ENCODE measurements around the gene ENTHD1. TPM values are rescaled to one million over a fixed set of nuclear protein-coding genes. Genes with fewer than 3 reads are reported as not detected.

The ENTHD1 gene
- total RNA-seq, 1 experiment from 2014 or later: not detected

DNA sequence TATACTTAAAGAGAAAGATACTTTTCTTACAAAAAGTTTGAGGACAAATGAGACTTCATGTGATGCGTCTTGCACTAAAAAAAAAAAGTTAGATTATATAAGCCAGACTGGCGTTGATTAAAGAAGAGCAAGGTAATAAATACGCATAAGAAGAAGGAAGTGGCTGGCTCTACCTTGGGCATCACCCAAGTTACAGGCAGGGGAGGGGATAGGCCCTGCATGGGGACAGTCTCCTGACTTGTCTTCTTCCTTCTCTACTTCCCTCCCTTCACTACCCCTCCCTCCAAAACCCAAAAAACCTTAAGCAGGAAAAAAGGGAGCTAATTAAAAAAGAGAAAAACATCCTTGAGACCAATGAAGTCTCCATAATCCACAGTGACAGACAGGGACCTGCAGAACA, 44.3 kb upstream of the ENTHD1 start:
- no peaks in the 10 kb centered on the region for H3K27me3 ChIP-seq (ENCODE audit: insufficient read depth, low read length)

More for the DNA sequence above, 44.3 kb upstream of the ENTHD1 start:
- H3K4me3 Mint-ChIP-seq: no peak overlapping the region
- H2BK120ac ChIP-seq (ENCODE audit: low read depth, low read length, poor library complexity, severe bottlenecking): no peak overlapping the region
- no peak overlapping the region for H3K23ac ChIP-seq (ENCODE audit: insufficient read length, low read depth, low read length)
- H3K56ac ChIP-seq (ENCODE audit: insufficient read length, low read depth, low read length): no peak overlapping the region
- no peaks in the 10 kb centered on the region for H3K23me2 ChIP-seq (ENCODE audit: insufficient read length, low read depth, low read length, poor library complexity, severe bottlenecking)
- H3K9me3 Mint-ChIP-seq: no peaks in the 10 kb centered on the region
- H2AFZ ChIP-seq (ENCODE audit: low read length): no peak overlapping the region
- no peak overlapping the region for H2BK20ac ChIP-seq (ENCODE audit: low read depth, low read length, poor library complexity, severe bottlenecking)
- H4K5ac ChIP-seq (ENCODE audit: insufficient read length, low read depth, low read length): no peak overlapping the region
- H3T11ph ChIP-seq (ENCODE audit: low read length): no peak overlapping the region
- no peak overlapping the region for H2BK15ac ChIP-seq (ENCODE audit: low read depth, low read length)
- H3K79me2 ChIP-seq (ENCODE audit: insufficient read depth, low read length): no peaks in the 10 kb centered on the region
- H3K4me1 Mint-ChIP-seq: peaks cover 50 to 69% of the 10 kb centered on the region in 2 experiments
- peaks cover 3% of the 10 kb centered on the region; the same call in 1 of the 2 replicates for H3K4me1 ChIP-seq (ENCODE audit: insufficient read depth, low read length)
- no peak overlapping the region for H4K91ac ChIP-seq (ENCODE audit: insufficient read length, low read depth, low read length)
- no peak overlapping the region for H3K9ac ChIP-seq (ENCODE audit: extremely low read depth, insufficient read length, low read length)
- TF ChIP-seq, protein P1, sequence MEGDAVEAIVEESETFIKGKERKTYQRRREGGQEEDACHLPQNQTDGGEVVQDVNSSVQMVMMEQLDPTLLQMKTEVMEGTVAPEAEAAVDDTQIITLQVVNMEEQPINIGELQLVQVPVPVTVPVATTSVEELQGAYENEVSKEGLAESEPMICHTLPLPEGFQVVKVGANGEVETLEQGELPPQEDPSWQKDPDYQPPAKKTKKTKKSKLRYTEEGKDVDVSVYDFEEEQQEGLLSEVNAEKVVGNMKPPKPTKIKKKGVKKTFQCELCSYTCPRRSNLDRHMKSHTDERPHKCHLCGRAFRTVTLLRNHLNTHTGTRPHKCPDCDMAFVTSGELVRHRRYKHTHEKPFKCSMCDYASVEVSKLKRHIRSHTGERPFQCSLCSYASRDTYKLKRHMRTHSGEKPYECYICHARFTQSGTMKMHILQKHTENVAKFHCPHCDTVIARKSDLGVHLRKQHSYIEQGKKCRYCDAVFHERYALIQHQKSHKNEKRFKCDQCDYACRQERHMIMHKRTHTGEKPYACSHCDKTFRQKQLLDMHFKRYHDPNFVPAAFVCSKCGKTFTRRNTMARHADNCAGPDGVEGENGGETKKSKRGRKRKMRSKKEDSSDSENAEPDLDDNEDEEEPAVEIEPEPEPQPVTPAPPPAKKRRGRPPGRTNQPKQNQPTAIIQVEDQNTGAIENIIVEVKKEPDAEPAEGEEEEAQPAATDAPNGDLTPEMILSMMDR (conservative IDR thresholded peaks at IDR 0.05): no peak
- no CpG with 5 or more reads among the region's 3 CpGs for WGBS (ENCODE audit: extremely low coverage, insufficient read length, low lambda C conversion rate)
- H2AK5ac ChIP-seq (ENCODE audit: insufficient read length, low read length): no peak overlapping the region
- H3K14ac ChIP-seq (ENCODE audit: insufficient read depth, low read length): no peak overlapping the region
- no peaks in the 10 kb centered on the region for H3K36me3 Mint-ChIP-seq (ENCODE audit: insufficient read depth in 1 of 3, low read depth in 3 of 3)
- no peak overlapping the region for H3K27ac ChIP-seq (ENCODE audit: insufficient read length, low read depth, low read length)
- H4K20me1 ChIP-seq (ENCODE audit: control insufficient read depth, insufficient read depth, insufficient read length): no peaks in the 10 kb centered on the region
- H3K4ac ChIP-seq (ENCODE audit: low read depth, low read length): no peak overlapping the region
- no peaks in the 10 kb centered on the region for H3K27me3 Mint-ChIP-seq (ENCODE audit: low read depth)
- no peak overlapping the region for H2BK12ac ChIP-seq (ENCODE audit: insufficient read length, low read depth, low read length)
- H3K27ac Mint-ChIP-seq: no peak overlapping the region; a peak in 1 of 7 replicates
- no peak overlapping the region for H4K8ac ChIP-seq (replicated peaks; ENCODE audit: insufficient read length, low read depth, low read length)
- H3K4me2 ChIP-seq (ENCODE audit: insufficient read depth, insufficient read length, low read length): no peak overlapping the region
- H3K18ac ChIP-seq (ENCODE audit: insufficient read length, low read depth, low read length): no peak overlapping the region
- H3K9me3 ChIP-seq (ENCODE audit: control insufficient read depth, low read depth, low read length): no peaks in the 10 kb centered on the region
- no peak overlapping the region for H2BK5ac ChIP-seq (ENCODE audit: insufficient read length, low read length)
- DNase-seq: no peak
- H3K79me1 ChIP-seq (ENCODE audit: insufficient read depth, low read depth, low read length, poor library complexity, severe bottlenecking): no peaks in the 10 kb centered on the region
